ENCODE data around the gene SRGN.

The SRGN gene

DNA sequence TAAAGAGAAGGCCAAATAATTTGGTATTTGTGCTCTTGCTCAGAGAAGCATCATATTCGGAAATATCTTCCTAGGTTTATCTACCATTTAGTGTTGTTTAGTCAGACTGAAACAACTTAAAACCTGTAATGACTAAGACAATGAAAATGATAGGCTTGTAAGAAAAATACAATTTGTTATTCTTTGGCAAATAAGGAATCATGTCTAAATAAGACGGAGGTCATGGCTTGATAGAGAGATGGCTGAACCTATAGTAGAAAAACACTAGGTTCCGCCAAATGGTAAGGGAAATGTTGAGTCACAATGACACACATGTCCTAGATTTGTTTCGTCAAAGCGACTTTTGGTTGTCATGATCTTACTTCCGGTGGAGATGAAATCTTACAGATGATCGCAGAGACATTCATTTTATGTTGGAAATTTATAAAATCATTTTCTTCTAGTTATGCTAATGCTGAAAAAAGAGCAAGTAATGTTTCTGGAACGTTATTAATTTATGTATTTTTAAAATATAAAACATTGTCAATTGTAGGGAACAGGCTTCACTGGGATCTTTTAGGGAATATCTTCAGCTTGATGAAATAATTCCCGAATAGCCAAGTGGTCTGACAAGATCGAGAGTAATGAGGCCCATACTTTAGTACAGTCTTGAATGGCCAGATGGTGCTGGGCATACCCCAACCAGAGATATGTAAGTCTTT lies 1.0 kb downstream of the SRGN start:
- TF ChIP-seq, protein P1, sequence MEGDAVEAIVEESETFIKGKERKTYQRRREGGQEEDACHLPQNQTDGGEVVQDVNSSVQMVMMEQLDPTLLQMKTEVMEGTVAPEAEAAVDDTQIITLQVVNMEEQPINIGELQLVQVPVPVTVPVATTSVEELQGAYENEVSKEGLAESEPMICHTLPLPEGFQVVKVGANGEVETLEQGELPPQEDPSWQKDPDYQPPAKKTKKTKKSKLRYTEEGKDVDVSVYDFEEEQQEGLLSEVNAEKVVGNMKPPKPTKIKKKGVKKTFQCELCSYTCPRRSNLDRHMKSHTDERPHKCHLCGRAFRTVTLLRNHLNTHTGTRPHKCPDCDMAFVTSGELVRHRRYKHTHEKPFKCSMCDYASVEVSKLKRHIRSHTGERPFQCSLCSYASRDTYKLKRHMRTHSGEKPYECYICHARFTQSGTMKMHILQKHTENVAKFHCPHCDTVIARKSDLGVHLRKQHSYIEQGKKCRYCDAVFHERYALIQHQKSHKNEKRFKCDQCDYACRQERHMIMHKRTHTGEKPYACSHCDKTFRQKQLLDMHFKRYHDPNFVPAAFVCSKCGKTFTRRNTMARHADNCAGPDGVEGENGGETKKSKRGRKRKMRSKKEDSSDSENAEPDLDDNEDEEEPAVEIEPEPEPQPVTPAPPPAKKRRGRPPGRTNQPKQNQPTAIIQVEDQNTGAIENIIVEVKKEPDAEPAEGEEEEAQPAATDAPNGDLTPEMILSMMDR (IDR thresholded peaks at IDR 0.05), result no peak

DNA sequence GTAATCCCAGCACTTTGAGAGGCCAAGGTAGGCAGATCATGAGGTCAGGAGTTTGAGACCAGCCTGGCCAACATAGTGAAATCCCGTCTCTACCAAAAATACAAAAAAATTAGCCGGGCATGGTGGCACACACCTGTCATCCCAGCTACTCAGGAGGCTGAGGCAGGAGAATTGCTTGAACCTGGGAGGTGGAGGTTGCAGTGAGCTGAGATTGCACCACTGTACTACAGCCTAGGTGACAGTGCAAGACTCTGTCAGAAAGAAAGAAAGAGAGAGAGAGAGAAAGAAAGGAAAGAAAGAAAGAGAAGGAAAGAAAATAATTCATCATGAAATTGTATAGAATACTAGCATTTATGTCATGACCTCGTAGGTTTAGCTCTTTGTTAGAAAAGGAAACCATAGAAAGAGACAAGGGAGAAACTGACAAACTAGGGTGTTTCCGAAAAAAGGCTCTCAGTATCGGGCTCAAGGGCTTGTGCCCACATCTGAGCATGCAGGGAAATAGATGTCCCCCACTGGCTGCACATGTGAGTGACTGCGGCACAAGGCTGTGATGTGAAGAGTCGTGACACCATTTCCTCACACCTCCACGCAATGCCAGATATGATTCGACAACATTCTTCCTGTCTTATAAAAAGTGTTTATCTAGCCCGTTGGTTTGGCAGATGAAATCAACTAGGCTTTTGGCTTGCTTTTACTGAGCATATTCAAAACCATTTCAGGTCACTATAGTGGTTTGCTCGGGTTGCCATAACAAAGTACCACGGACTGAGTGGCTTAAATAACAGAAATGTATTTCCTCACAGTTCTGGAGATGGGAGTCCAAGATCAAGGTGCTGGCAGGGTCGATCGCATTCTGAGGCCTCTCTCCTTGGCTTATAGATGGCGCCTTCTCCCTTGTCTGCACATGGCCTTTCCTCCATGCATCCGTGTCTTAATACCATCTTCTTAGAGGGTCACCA lies 2.0 kb downstream of the SRGN start:
- TF ChIP-seq, protein P1 (IDR thresholded peaks at IDR 0.05), result no peak

DNA sequence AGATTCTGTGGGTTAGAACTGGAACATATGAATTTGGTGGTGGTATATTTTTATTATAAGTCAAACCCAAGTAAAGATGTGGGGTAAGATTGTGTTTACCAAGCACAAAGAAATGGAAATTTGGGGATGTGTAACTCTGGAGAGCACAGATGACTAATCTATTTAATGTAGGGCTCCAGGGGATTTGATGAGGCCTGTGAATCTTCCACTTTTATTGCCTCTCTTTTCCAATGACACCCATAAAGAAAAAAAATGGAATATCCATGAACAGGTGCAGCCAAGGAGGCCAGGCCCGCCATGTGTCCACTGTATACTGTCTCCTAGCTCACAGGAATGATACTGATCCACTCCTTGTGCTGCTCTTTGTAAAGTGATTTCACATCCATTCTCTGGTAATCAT lies 2.8 kb downstream of the SRGN start:
- TF ChIP-seq, protein P1 (IDR thresholded peaks at IDR 0.05), result no peak

DNA sequence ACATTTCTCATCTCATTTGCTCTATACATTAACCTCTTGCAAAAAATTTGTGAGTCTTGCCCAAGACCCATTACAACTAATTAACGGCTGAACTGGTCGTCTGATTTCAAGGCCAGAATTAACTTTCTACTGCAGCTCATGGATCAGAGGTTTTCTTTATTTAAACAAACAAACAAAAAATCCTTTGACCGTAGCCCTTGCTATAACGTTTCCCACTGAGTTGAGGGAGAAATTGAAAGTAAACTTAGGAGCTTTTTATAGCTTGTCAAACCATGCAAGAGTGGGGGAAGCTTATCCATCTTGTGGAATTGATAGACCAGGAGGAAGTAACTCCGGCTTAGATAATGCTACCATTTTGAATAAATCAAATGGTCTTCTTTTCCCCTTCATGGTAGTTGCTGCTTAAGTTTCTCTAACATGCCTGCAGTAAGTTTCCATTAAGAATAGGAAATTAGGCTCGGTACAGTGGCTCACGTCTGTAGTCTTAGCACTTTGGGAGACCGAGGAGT lies 3.3 kb downstream of the SRGN start:
- TF ChIP-seq, protein P1 (IDR thresholded peaks at IDR 0.05), result no peak

DNA sequence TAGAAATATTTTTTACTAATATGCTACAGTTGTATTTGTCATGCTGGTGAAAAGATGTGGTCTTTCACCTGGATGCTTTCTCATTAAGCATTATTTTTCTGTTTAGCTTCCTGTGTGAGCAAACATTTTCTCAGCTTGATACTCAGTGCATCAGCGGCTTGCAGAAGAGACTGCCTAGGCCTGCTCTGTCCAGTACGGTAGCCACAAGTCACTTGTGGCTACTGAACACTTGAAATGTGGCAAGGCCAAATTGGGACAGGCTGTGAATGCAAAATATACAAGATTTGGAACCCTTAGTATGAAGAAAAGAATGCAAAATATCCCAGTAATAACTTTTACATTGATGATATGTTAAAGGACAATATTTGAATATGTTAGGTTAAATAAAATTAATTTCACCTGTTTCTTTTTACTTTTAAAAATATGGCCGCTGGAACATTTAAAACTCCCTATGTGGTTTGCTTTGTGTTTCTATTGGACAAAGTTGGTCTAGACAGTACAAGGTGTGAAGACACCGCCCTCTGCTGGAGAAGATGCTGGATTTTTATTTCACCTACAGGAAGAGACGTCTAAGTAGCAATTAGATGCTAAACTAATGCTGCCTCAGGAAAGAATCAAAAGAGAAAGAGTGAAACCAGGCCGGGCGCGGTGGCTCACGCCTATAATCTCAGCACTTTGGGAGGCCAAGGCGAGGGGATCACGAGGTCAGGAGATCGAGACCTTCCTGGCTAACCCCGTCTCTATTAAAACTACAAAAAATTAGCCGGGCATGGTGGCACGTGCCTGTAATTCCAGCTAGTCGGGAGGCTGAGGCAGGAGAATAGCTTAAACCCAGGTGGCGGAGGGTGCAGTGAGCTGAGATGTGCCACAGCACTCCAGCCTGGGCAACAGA lies 5.3 kb downstream of the SRGN start:
- TF ChIP-seq, protein P1 (IDR thresholded peaks at IDR 0.05), result peak; percentile 77

DNA sequence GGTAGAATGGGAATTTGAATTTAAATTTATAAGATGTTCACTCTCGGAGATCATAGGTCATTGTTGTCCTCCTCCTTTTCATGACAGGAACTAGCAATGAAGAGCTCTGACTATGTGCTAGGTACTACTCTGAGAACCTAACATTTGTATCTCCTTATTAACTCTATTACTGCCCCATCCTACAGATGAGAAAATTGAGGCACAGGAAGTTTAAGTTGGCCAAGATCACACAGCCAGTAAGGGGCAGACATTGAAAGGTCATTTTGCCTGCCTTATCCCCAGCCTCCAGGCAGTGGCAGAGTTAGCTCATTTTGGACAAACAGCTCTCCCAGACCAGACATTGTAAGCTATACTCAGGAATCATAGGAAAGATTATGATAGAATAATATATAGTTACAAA lies 6.0 kb downstream of the SRGN start:
- TF ChIP-seq, protein P1 (IDR thresholded peaks at IDR 0.05), result no peak

DNA sequence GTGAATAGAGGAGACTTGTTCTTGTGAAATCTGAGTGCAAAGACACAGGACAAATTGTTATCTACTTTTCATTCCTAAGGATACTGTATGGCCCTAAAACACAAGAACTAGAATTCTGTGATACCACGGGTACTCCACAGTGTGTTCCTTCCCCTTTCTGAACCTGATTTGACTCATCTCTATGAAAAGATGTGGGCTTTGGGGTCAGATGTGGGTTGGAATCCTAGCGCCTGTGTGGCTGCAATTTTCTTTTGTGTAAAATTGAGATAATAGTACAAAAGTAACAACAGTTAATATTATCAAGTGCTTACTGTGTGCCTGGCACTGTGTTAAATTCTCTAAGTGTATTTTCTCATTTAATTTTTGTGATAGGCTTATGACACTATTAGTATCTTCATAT lies 8.1 kb downstream of the SRGN start:
- TF ChIP-seq, protein P1 (IDR thresholded peaks at IDR 0.05), result no peak

Measured in LNCAP (cell line).